H1 (cell line): ENCODE results near the gene PCDHA1. TPM values are rescaled to one million over a fixed set of nuclear protein-coding genes. Genes with fewer than 3 reads are reported as not detected.

Experiments used
- CTCF ChIA-PET: fragments of 300-600 bp; sonication (Branson Sonifier 250); formaldehyde crosslinking; loops from one replicate; lab custom pipeline; 2021; ENCODE audit not compliant: partially characterized antibody; lab: Charles Lee
- POLR2A ChIA-PET: fragments of 300-600 bp; sonication (Branson Sonifier 250); formaldehyde crosslinking; loops from one replicate; lab custom pipeline; 2021; ENCODE audit warnings: inconsistent platforms; ENCODE audit not compliant: partially characterized antibody; lab: Charles Lee
- DNase-seq, 2 experiments: peaks; one replicate each; pipeline versions ENCODE4 v3.0.0 to v3.0.0-alpha.2; 2010 to 2022; ENCODE audit warnings: low spot score in 2 of 2, low read depth in 1 of 2, mixed read lengths in 1 of 2
- FAIRE-seq: peaks from 2 replicates; lab custom pipeline; 2011; peaks lifted over from hg19 to GRCh38; lab: Jason Lieb, UNC
- H2AFZ ChIP-seq: 2 replicates; pipeline ENCODE4 v1.8.1; 2012; ENCODE audit warnings: low read length, inconsistent platforms
- H2AK5ac ChIP-seq: 2 replicates; pipeline ENCODE4 v1.6.1; 2013; ENCODE audit warnings: low read depth, low read length
- H2BK120ac ChIP-seq: replicated peaks from 2 replicates; pipeline ENCODE3; 2013; ENCODE audit warnings: low read depth, low read length, inconsistent platforms
- H2BK12ac ChIP-seq: 2 replicates; pipeline ENCODE4 v1.6.1; 2013; ENCODE audit warnings: low read depth, low read length
- H2BK15ac ChIP-seq: 2 replicates; pipeline ENCODE4 v1.6.1; 2013; ENCODE audit warnings: low read length
- H2BK20ac ChIP-seq: 2 replicates; pipeline ENCODE4 v1.6.1; 2013; ENCODE audit warnings: low read length
- H2BK5ac ChIP-seq: 2 replicates; pipeline ENCODE4 v1.6.1; 2013; ENCODE audit warnings: low read depth, low read length
- H3K14ac ChIP-seq: 2 replicates; pipeline ENCODE4 v1.6.1; 2013; ENCODE audit warnings: inconsistent platforms; ENCODE audit not compliant: insufficient read length
- H3K18ac ChIP-seq: 2 replicates; pipeline ENCODE4 v1.6.1; 2013; ENCODE audit warnings: low read length; ENCODE audit errors: extremely low read depth
- H3K23ac ChIP-seq: 2 replicates; pipeline ENCODE4 v1.6.1; 2013; ENCODE audit warnings: inconsistent platforms; ENCODE audit not compliant: insufficient read length
- H3K23me2 ChIP-seq: 2 replicates; pipeline ENCODE4 v1.6.1; 2013; ENCODE audit warnings: low read depth, low read length
- H3K27ac ChIP-seq: 2 replicates; pipeline ENCODE4 v1.6.1; 2011; ENCODE audit warnings: low read depth, low read length, inconsistent platforms
- H3K27me3 ChIP-seq, 4 experiments: replicated peaks in 1 of 4; 1 replicate in 1 of 4; 2 replicates in 3 of 4; pipeline versions ENCODE4 v1.6.1 to v1.8.1; 2011 to 2013; ENCODE audit warnings: low read length in 3 of 4, mild to moderate bottlenecking in 3 of 4, inconsistent platforms in 2 of 4, mixed read lengths in 2 of 4, moderate library complexity in 1 of 4; ENCODE audit not compliant: control insufficient read depth in 3 of 4, insufficient read depth in 3 of 4; ENCODE audit errors: extremely low read depth in 1 of 4
- H3K36me3 ChIP-seq, 4 experiments: 2 replicates each; pipeline versions ENCODE4 v1.6.1 to v1.8.1; 2011 to 2013; ENCODE audit warnings: mild to moderate bottlenecking in 4 of 4, low read length in 3 of 4, moderate library complexity in 2 of 4, control low read depth in 1 of 4, inconsistent platforms in 1 of 4; ENCODE audit not compliant: insufficient read depth in 4 of 4, control insufficient read depth in 2 of 4
- H3K4ac ChIP-seq: replicated peaks from 2 replicates; pipeline ENCODE3; 2013; ENCODE audit warnings: low read length, low read depth, mixed read lengths, inconsistent platforms; ENCODE audit not compliant: insufficient read length
- H3K4me1 ChIP-seq, 4 experiments: replicated peaks in 1 of 4; 1 replicate in 1 of 4; 2 replicates in 3 of 4; pipeline versions ENCODE4 v1.6.1 to v1.8.1; 2011 to 2013; ENCODE audit warnings: low read length in 3 of 4, inconsistent platforms in 2 of 4, mixed read lengths in 1 of 4; ENCODE audit not compliant: insufficient read depth in 4 of 4, control insufficient read depth in 3 of 4
- H3K4me2 ChIP-seq, 2 experiments: 2 replicates each; pipeline versions ENCODE4 v1.6.1 to v1.8.1; 2011 to 2013; ENCODE audit warnings: low read depth in 2 of 2, low read length in 2 of 2, control low read depth in 1 of 2, inconsistent platforms in 1 of 2, mild to moderate bottlenecking in 1 of 2; ENCODE audit not compliant: insufficient read depth in 1 of 2
- H3K4me3 ChIP-seq, 4 experiments: fragments of 200-600, 300-600 bp in 1 of 4; sonication (generic), shearing (Covaris generic), sonication (Bioruptor Twin) in 1 of 4; 2 replicates each; pipeline versions ENCODE4 v1.5.1 to v1.8.1; 2011 to 2016; ENCODE audit warnings: low read length in 4 of 4, low read depth in 3 of 4, control low read depth in 2 of 4, inconsistent platforms in 2 of 4, mild to moderate bottlenecking in 2 of 4, mixed read lengths in 1 of 4, moderate library complexity in 1 of 4; ENCODE audit not compliant: insufficient read depth in 2 of 4; ENCODE audit errors: extremely low read depth in 1 of 4
- H3K56ac ChIP-seq: replicated peaks from 2 replicates; pipeline ENCODE3; 2013; ENCODE audit warnings: low read depth, mild to moderate bottlenecking, mixed read lengths, low read length, inconsistent platforms; ENCODE audit not compliant: insufficient read length
- H3K79me1 ChIP-seq: 2 replicates; pipeline ENCODE4 v1.6.1; 2013; ENCODE audit warnings: low read depth, low read length, control low read depth
- H3K79me2 ChIP-seq, 2 experiments: 2 replicates each; pipeline versions ENCODE4 v1.6.1 to v1.8.1; 2012 to 2013; ENCODE audit warnings: low read length in 2 of 2, mild to moderate bottlenecking in 2 of 2, inconsistent platforms in 1 of 2; ENCODE audit not compliant: insufficient read depth in 2 of 2, control insufficient read depth in 1 of 2
- H3K9ac ChIP-seq, 4 experiments: replicated peaks in 1 of 4; 1 replicate in 1 of 4; 2 replicates in 3 of 4; pipeline versions ENCODE4 v1.6.1 to v1.8.1; 2011 to 2013; ENCODE audit warnings: low read depth in 3 of 4, low read length in 3 of 4, control low read depth in 2 of 4, mild to moderate bottlenecking in 2 of 4, moderate library complexity in 2 of 4, inconsistent platforms in 1 of 4; ENCODE audit errors: extremely low read depth in 1 of 4
- H3K9me3 ChIP-seq, 2 experiments: 2 replicates each; pipeline versions ENCODE4 v1.6.1 to v1.8.1; 2012 to 2013; ENCODE audit warnings: mild to moderate bottlenecking in 2 of 2, moderate library complexity in 2 of 2, control low read depth in 1 of 2, inconsistent platforms in 1 of 2, low read depth in 1 of 2, low read length in 1 of 2, mixed read lengths in 1 of 2; ENCODE audit not compliant: insufficient read depth in 2 of 2
- H4K20me1 ChIP-seq, 2 experiments: replicated peaks in 1 of 2; 2 replicates each; pipeline versions ENCODE3 to v1.8.1; 2011 to 2013; ENCODE audit warnings: inconsistent platforms in 2 of 2, low read length in 2 of 2, mild to moderate bottlenecking in 1 of 2; ENCODE audit not compliant: insufficient read depth in 2 of 2, control insufficient read depth in 1 of 2
- H4K5ac ChIP-seq: 2 replicates; pipeline ENCODE4 v1.6.1; 2013; ENCODE audit warnings: low read length, low read depth, mixed read lengths, inconsistent platforms; ENCODE audit not compliant: insufficient read length
- H4K8ac ChIP-seq: 2 replicates; pipeline ENCODE4 v1.8.0; 2013; ENCODE audit warnings: mild to moderate bottlenecking, moderate library complexity, low read length, inconsistent platforms; ENCODE audit not compliant: insufficient read depth; ENCODE audit errors: extremely low read depth
- H4K91ac ChIP-seq: replicated peaks from 2 replicates; pipeline ENCODE3; 2013; ENCODE audit warnings: low read length, mixed read lengths, inconsistent platforms; ENCODE audit not compliant: insufficient read length
- ASH2L ChIP-seq: fragments of 200-600, 300-600 bp; sonication (generic); IDR thresholded peaks from one replicate; pipeline ENCODE4 v1.7.1; 2017; ENCODE audit warnings: low read length
- EZH2 ChIP-seq: fragments of 200-600 bp; sonication (generic); IDR thresholded peaks from 2 replicates; pipeline ENCODE4 v1.7.1; 2012; ENCODE audit warnings: low read depth, mild to moderate bottlenecking, moderate library complexity, low read length, inconsistent platforms; ENCODE audit not compliant: severe bottlenecking
- JUN ChIP-seq: IDR thresholded peaks from 2 replicates; pipeline ENCODE4 v1.6.1; 2011; ENCODE audit warnings: low read depth, mild to moderate bottlenecking, improper control_type of control experiment, low read length
- JUND ChIP-seq: IDR thresholded peaks from 2 replicates; pipeline ENCODE4 v1.6.1; 2011; ENCODE audit warnings: mild to moderate bottlenecking, improper control_type of control experiment, low read length
- NANOG ChIP-seq: IDR thresholded peaks from 2 replicates; pipeline ENCODE4 v1.6.1; 2011; ENCODE audit warnings: low read length, low read depth, mild to moderate bottlenecking, inconsistent platforms; ENCODE audit not compliant: insufficient read depth, poor library complexity, severe bottlenecking
- POLR2A ChIP-seq, 2 experiments: IDR thresholded peaks; 1 replicate in 1 of 2; 2 replicates in 1 of 2; pipeline ENCODE4 v1.6.1; 2011; ENCODE audit warnings: low read depth in 2 of 2, low read length in 2 of 2, mild to moderate bottlenecking in 2 of 2; ENCODE audit errors: control extremely low read depth in 1 of 2
- POLR2AphosphoS5 ChIP-seq: IDR thresholded peaks from 2 replicates; pipeline ENCODE4 v1.6.1; 2011; ENCODE audit warnings: low read depth, low read length
- POU5F1 ChIP-seq: IDR thresholded peaks from 2 replicates; pipeline ENCODE4 v1.6.1; 2011; ENCODE audit warnings: low read depth, mild to moderate bottlenecking, low read length, moderate library complexity
- RNF2 ChIP-seq: fragments of 200-900, 300-1000 bp; sonication (generic); IDR thresholded peaks from 2 replicates; pipeline ENCODE4 v1.7.1; 2016; ENCODE audit warnings: borderline replicate concordance, low read depth, mild to moderate bottlenecking, antibody characterized with exemption, low read length; ENCODE audit not compliant: poor library complexity, severe bottlenecking; ENCODE audit errors: missing control alignments
- SIRT6 ChIP-seq: IDR thresholded peaks from one replicate; pipeline ENCODE4 v1.7.1; 2012; ENCODE audit warnings: low read length, inconsistent platforms
- SP1 ChIP-seq: IDR thresholded peaks from 2 replicates; pipeline ENCODE4 v1.6.1; 2011; ENCODE audit warnings: low read depth, low read length
- SP2 ChIP-seq: IDR thresholded peaks from 2 replicates; pipeline ENCODE4 v1.6.1; 2012; ENCODE audit warnings: mild to moderate bottlenecking, low read length, inconsistent platforms
- TBP ChIP-seq: IDR thresholded peaks from 2 replicates; pipeline ENCODE4 v1.6.1; 2011; ENCODE audit warnings: low read depth, low read length, improper control_type of control experiment
- WGBS, 2 experiments: shearing (Covaris generic) in 1 of 2; methylation state at CpG; one replicate each; pipeline versions ENCODE4 v1.1.6 to v1.1.7; 2013 to 2015; ENCODE audit warnings: low lambda C conversion rate in 2 of 2, mixed read lengths in 2 of 2, inconsistent platforms in 1 of 2, low coverage in 1 of 2, missing lambda C conversion rate in 1 of 2; ENCODE audit not compliant: insufficient replicate concordance in 2 of 2, insufficient coverage in 1 of 2, insufficient read length in 1 of 2; ENCODE audit errors: extremely low coverage in 1 of 2, missing lambda C conversion rate in 1 of 2; 5-methylcytosine and 5-hydroxymethylcytosine counted together
- polyA plus RNA-seq, 7 experiments: library from polyadenylated mRNA; depleted of rRNA in 3 of 7; stranded (reverse) in 5 of 7; unstranded in 2 of 7; fragments of >200 nt in 5 of 7; fragments of 200-250 nt in 2 of 7; gene quantifications; 1 replicate in 5 of 7; 2 replicates in 1 of 7; 4 replicates in 1 of 7; pipeline versions ENCODE4 v1.2.1 to v1.2.3, GENCODE V29; 2011 to 2013; ENCODE audit warnings: missing spikeins in 2 of 7, mixed read lengths in 2 of 7
- total RNA-seq: library from RNA; stranded (reverse); fragmentation: NEBNext Ultra II Directional; extraction: Animal tissue kit (Norgen Biotek cat#: 25700); gene quantifications from 2 replicates; pipeline ENCODE4 v1.2.1, GENCODE V29; 2021
- TF ChIP-seq, protein P1 (sequence below): IDR thresholded peaks from 2 replicates; pipeline ENCODE4 v1.6.1; 2012; ENCODE audit warnings: inconsistent platforms

Gene PCDHA1
- total and polyA plus RNA-seq, 2 of the 8 experiments (the other 6 are each of a cell fraction or from before 2014, with no cell fraction given), result 0.23 to 0.50 TPM

DNA sequence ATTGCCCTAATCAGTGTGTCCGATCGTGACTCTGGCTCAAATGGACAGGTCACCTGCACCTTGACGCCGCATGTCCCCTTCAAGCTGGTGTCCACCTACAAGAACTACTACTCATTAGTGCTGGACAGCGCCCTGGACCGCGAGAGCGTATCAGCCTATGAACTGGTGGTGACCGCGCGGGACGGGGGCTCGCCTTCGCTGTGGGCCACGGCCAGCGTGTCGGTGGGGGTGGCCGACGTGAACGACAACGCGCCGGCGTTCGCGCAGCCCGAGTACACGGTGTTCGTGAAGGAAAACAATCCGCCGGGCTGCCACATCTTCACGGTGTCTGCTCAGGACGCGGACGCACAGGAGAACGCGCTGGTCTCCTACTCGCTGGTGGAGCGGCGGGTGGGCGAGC is 97.4 kb downstream of the PCDHA1 start:
- Histone ChIP-seq H2AK5ac (no peak overlapping the region), H4K20me1 (peaks cover 0 to 5% of the 10 kb centered on the region in 2 experiments), H3K56ac (no peak overlapping the region), H3K23me2 (no peaks in the 10 kb centered on the region), H3K23ac (no peak overlapping the region), H4K5ac (no peak overlapping the region), H3K27me3 (no peaks in the 10 kb centered on the region), H3K9me3 (no peaks in the 10 kb centered on the region; a peak in 1 of 4 replicates), H3K14ac (no peak overlapping the region), H3K18ac (no peak overlapping the region), H3K4me2 (no peak overlapping the region; a peak in 1 of 4 replicates), H2BK5ac (no peak overlapping the region), H3K79me2 (no peaks in the 10 kb centered on the region; a peak in 1 of 4 replicates), H3K4me3 (no peak overlapping the region), H2BK20ac (peak overlapping the region; percentile 43; the same call in 1 of the 2 replicates), H2AFZ (no peak overlapping the region), H3K79me1 (no peaks in the 10 kb centered on the region; the same call in 1 of the 2 replicates), H3K27ac (no peak overlapping the region), H2BK12ac (no peak overlapping the region), H3K4ac (no peak overlapping the region), H3K9ac (no peak overlapping the region), H4K8ac (no peak overlapping the region), H3K4me1 (no peaks in the 10 kb centered on the region), H2BK15ac (no peak overlapping the region), H2BK120ac (no peak overlapping the region), H4K91ac (no peak overlapping the region), H3K36me3 (peaks cover 0 to 5% (median 0%) of the 10 kb centered on the region in 4 experiments; a peak in 1 of 8 replicates)
- 96% methylated on average over 27 of the region's 41 CpGs; no CpG with 5 or more reads in 1 of the 2 experiments for WGBS, 2 experiments
- FAIRE-seq, result no peak
- POLR2A ChIA-PET, result interaction anchor here (0.7 to 2.7 kb wide), 2 partner anchors 42 to 157 kb away, joined by 3 to 17 read pairs; partner anchors contain the start of gene PCDHAC1
- no peak for DNase-seq
- CTCF ChIA-PET, result interaction anchor here (0.6 to 7.5 kb wide), 23 partner anchors 10 to 299 kb away, joined by 3 to 95 read pairs (median 6); partner anchors contain the start of genes PCDHA4, PCDHA6, PCDHAC1 and PCDHAC2
- TF ChIP-seq RNF2, result no peak
- TF ChIP-seq SP1, result no peak
- no peak for TF ChIP-seq SP2
- no peak for TF ChIP-seq JUN
- TF ChIP-seq POU5F1, result no peak
- TF ChIP-seq POLR2A (IDR thresholded peaks at IDR 0.05; ENCODE audit: control extremely low read depth in 1 of 2, low read depth in 2 of 2, low read length in 2 of 2), result no peak
- TF ChIP-seq, protein P1, sequence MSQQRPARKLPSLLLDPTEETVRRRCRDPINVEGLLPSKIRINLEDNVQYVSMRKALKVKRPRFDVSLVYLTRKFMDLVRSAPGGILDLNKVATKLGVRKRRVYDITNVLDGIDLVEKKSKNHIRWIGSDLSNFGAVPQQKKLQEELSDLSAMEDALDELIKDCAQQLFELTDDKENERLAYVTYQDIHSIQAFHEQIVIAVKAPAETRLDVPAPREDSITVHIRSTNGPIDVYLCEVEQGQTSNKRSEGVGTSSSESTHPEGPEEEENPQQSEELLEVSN, result no peak
- no peak for TF ChIP-seq POLR2AphosphoS5
- TF ChIP-seq JUND, result no peak
- no peak for TF ChIP-seq EZH2
- no peak for TF ChIP-seq TBP
- no peak for TF ChIP-seq ASH2L
- TF ChIP-seq NANOG, result no peak
- TF ChIP-seq SIRT6, result no peak
